OCI-LY3 (cell line): ENCODE results near the gene GRM4.

Source experiments
- EZH2phosphoT487 ChIP-seq: fragments of 200-600 bp; shearing (Covaris generic); IDR thresholded peaks from 2 replicates; pipeline ENCODE4 v1.6.1; 2018; ENCODE audit warnings: antibody characterized with exemption, mixed run types, low read depth
- TF ChIP-seq, protein P1 (sequence below): fragments of 200-600, 300-600 bp; sonication (generic); IDR thresholded peaks from 2 replicates; pipeline ENCODE4 v1.5.1; 2014; ENCODE audit warnings: antibody characterized with exemption, low read length, low read depth

DNA sequence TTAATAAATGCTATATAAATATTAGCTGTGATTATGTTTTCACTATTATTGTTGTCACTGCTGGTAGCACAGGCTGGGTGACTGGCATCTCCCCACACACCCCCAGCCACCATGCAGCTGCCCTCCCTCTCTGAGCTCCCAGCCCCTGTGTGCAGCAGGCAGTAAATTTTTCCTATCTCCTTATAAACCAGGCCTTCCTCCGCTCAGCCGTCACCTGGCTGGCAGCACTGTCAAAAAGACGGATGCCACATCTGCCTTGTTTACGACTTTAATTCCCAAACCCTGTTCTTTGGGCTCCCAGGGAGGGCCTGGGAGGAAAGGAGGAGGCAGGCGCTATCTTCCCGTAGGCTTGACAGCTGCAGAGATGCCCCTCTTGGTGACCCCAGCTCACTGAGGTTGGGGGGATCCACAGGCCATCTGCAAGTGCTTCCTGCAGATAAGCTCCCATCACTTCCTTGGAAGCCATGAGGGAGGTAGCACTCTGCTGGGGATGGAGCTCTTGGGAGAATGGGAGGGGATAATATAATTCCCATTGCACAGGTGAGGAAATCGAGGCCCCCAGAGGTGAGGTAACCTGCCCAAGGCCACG, 94.5 kb downstream of the GRM4 start:
- TF ChIP-seq, protein P1, sequence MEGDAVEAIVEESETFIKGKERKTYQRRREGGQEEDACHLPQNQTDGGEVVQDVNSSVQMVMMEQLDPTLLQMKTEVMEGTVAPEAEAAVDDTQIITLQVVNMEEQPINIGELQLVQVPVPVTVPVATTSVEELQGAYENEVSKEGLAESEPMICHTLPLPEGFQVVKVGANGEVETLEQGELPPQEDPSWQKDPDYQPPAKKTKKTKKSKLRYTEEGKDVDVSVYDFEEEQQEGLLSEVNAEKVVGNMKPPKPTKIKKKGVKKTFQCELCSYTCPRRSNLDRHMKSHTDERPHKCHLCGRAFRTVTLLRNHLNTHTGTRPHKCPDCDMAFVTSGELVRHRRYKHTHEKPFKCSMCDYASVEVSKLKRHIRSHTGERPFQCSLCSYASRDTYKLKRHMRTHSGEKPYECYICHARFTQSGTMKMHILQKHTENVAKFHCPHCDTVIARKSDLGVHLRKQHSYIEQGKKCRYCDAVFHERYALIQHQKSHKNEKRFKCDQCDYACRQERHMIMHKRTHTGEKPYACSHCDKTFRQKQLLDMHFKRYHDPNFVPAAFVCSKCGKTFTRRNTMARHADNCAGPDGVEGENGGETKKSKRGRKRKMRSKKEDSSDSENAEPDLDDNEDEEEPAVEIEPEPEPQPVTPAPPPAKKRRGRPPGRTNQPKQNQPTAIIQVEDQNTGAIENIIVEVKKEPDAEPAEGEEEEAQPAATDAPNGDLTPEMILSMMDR, result no peak
- no peak for TF ChIP-seq EZH2phosphoT487
